Measurements from ENCODE around the gene TSHZ3. TPM values are rescaled to one million over a fixed set of nuclear protein-coding genes. Genes with fewer than 3 reads are reported as not detected.

The TSHZ3 gene
- total RNA-seq, 1 experiment from 2014 or later: 14.8 TPM

GRCh38 chr19:31272583-31273106, 76.6 kb downstream of the TSHZ3 start:
- TF ChIP-seq EZH2 (IDR thresholded peaks at IDR 0.05; ENCODE audit: borderline replicate concordance, low read depth, low read length, poor library complexity, severe bottlenecking) (no peak), CTCF (conservative IDR thresholded peaks at IDR 0.05; ENCODE audit: low read depth, low read length) (no peak)
- ChIA-PET POLR2A (ENCODE audit: low non-redundant PET) (no interaction called here), CTCF (no interaction called here)
- Histone ChIP-seq H3K9me3 (ENCODE audit: low read depth, low read length, poor library complexity, severe bottlenecking) (no peaks in the 10 kb centered on the region), H3K4me3 (ENCODE audit: low read depth, low read length, poor library complexity, severe bottlenecking) (no peak overlapping the region), H3K4me1 (ENCODE audit: insufficient read depth, low read length, poor library complexity, severe bottlenecking) (peaks cover 8% of the 10 kb centered on the region), H3K36me3 (ENCODE audit: insufficient read depth, low read length, poor library complexity, severe bottlenecking) (no peaks in the 10 kb centered on the region), H3K27ac (ENCODE audit: low read depth, low read length, poor library complexity, severe bottlenecking) (no peak overlapping the region), H3K27me3 (replicated peaks; ENCODE audit: insufficient read depth, low read depth, low read length, poor library complexity) (no peaks in the 10 kb centered on the region)
- DNase-seq (ENCODE audit: low spot score): no peak
- BruUV-seq (replicated peaks): no TSS peak
- intact Hi-C loops (cut with micrococcal nuclease; ENCODE audit: unreplicated experiment): no loop called here

GRCh38 chr19:31271306-31271911, 77.8 kb downstream of the TSHZ3 start:
- H3K27ac ChIP-seq (ENCODE audit: low read depth, low read length, poor library complexity, severe bottlenecking): no peak overlapping the region
- H3K27me3 ChIP-seq (replicated peaks; ENCODE audit: insufficient read depth, low read depth, low read length, poor library complexity): no peaks in the 10 kb centered on the region
- DNase-seq (ENCODE audit: low spot score): peak; percentile 26
- TF ChIP-seq CTCF (conservative IDR thresholded peaks at IDR 0.05; ENCODE audit: low read depth, low read length) (no peak), EZH2 (IDR thresholded peaks at IDR 0.05; ENCODE audit: borderline replicate concordance, low read depth, low read length, poor library complexity, severe bottlenecking) (no peak)
- no peaks in the 10 kb centered on the region for H3K9me3 ChIP-seq (ENCODE audit: low read depth, low read length, poor library complexity, severe bottlenecking)
- no TSS peak for BruUV-seq (replicated peaks)
- intact Hi-C loops (cut with micrococcal nuclease; ENCODE audit: unreplicated experiment): no loop called here
- peaks cover 8% of the 10 kb centered on the region for H3K4me1 ChIP-seq (ENCODE audit: insufficient read depth, low read length, poor library complexity, severe bottlenecking)
- POLR2A ChIA-PET (ENCODE audit: low non-redundant PET): interaction anchor here (0.6 kb wide), 1 partner anchor 919 kb away, joined by 3 read pairs; no protein-coding TSS in a partner anchor
- H3K36me3 ChIP-seq (ENCODE audit: insufficient read depth, low read length, poor library complexity, severe bottlenecking): no peaks in the 10 kb centered on the region
- CTCF ChIA-PET: no interaction called here
- H3K4me3 ChIP-seq (ENCODE audit: low read depth, low read length, poor library complexity, severe bottlenecking): no peak overlapping the region

GRCh38 chr19:31270897-31271296, 78.3 kb downstream of the TSHZ3 start:
- Histone ChIP-seq H3K36me3 (ENCODE audit: insufficient read depth, low read length, poor library complexity, severe bottlenecking) (no peaks in the 10 kb centered on the region), H3K9me3 (ENCODE audit: low read depth, low read length, poor library complexity, severe bottlenecking) (no peaks in the 10 kb centered on the region), H3K4me3 (ENCODE audit: low read depth, low read length, poor library complexity, severe bottlenecking) (no peak overlapping the region), H3K4me1 (ENCODE audit: insufficient read depth, low read length, poor library complexity, severe bottlenecking) (peaks cover 8% of the 10 kb centered on the region), H3K27ac (ENCODE audit: low read depth, low read length, poor library complexity, severe bottlenecking) (no peak overlapping the region), H3K27me3 (replicated peaks; ENCODE audit: insufficient read depth, low read depth, low read length, poor library complexity) (no peaks in the 10 kb centered on the region)
- ChIA-PET CTCF (no interaction called here), POLR2A (ENCODE audit: low non-redundant PET) (no interaction called here)
- DNase-seq (ENCODE audit: low spot score): no peak
- TF ChIP-seq EZH2 (IDR thresholded peaks at IDR 0.05; ENCODE audit: borderline replicate concordance, low read depth, low read length, poor library complexity, severe bottlenecking) (no peak), CTCF (conservative IDR thresholded peaks at IDR 0.05; ENCODE audit: low read depth, low read length) (no peak)
- BruUV-seq (replicated peaks): no TSS peak
- intact Hi-C loops (cut with micrococcal nuclease; ENCODE audit: unreplicated experiment): no loop called here
